Kidney epithelial cell (primary cell): ENCODE results near the gene MFRP. TPM values are rescaled to one million over a fixed set of nuclear protein-coding genes. Genes with fewer than 3 reads are reported as not detected.

Experiments used
- DNase-seq: peaks from one replicate; pipeline ENCODE4 v3.0.0-alpha.2; 2010; ENCODE audit warnings: low read depth
- H3K27me3 ChIP-seq: 2 replicates; pipeline ENCODE4 v1.6.0; 2011; ENCODE audit warnings: low read length; ENCODE audit not compliant: control insufficient read depth, insufficient read depth
- H3K36me3 ChIP-seq: 2 replicates; pipeline ENCODE4 v1.5.1; 2011; ENCODE audit warnings: low read length; ENCODE audit not compliant: control insufficient read depth, insufficient read depth
- H3K4me3 ChIP-seq: 2 replicates; pipeline ENCODE4 v1.5.1; 2011; ENCODE audit warnings: low read depth, mild to moderate bottlenecking, control low read depth, low read length
- CTCF ChIP-seq: IDR thresholded peaks from 2 replicates; pipeline ENCODE4 v1.5.1; 2011; ENCODE audit warnings: mild to moderate bottlenecking, moderate library complexity, low read length, control low read depth, inconsistent platforms; ENCODE audit not compliant: insufficient read depth, poor library complexity, severe bottlenecking
- total RNA-seq: library from RNA; depleted of rRNA; stranded (reverse); fragments of >200 nt; gene quantifications from 2 replicates; pipeline ENCODE4 v1.2.3, GENCODE V29; 2015

The MFRP gene
- total RNA-seq, 1 donor from 2014 or later = not detected

- DNase-seq = peak; percentile 78
- H3K27me3 ChIP-seq = peaks cover 6% of the 10 kb centered on the region
- H3K36me3 ChIP-seq = no peaks in the 10 kb centered on the region
- no peak overlapping the region for H3K4me3 ChIP-seq
- TF ChIP-seq CTCF = no peak
These were observed 14.7 kb upstream of the MFRP start for GRCh38 chr11:119361056-119361787.

- peaks cover 5% of the 10 kb centered on the region for H3K27me3 ChIP-seq
- TF ChIP-seq CTCF = no peak
- H3K36me3 ChIP-seq = no peaks in the 10 kb centered on the region
- no peak overlapping the region for H3K4me3 ChIP-seq
- DNase-seq = no peak
These were observed 13.1 kb upstream of the MFRP start for GRCh38 chr11:119359365-119360214.

- no peak for TF ChIP-seq CTCF
- no peaks in the 10 kb centered on the region for H3K27me3 ChIP-seq
- H3K4me3 ChIP-seq = peak overlapping the region; percentile 32
- no peaks in the 10 kb centered on the region for H3K36me3 ChIP-seq
- DNase-seq = no peak
These were observed 10.6 kb upstream of the MFRP start for GRCh38 chr11:119357074-119357473.

GRCh38 chr11:119356349-119357031, 10.0 kb upstream of the MFRP start:
- TF ChIP-seq CTCF = peak; percentile 81
- DNase-seq = no peak
- H3K27me3 ChIP-seq = no peaks in the 10 kb centered on the region
- peak overlapping the region; percentile 32 for H3K4me3 ChIP-seq
- H3K36me3 ChIP-seq = no peaks in the 10 kb centered on the region

- H3K36me3 ChIP-seq = no peaks in the 10 kb centered on the region
- no peak overlapping the region for H3K4me3 ChIP-seq
- H3K27me3 ChIP-seq = peaks cover 2% of the 10 kb centered on the region
- DNase-seq = no peak
- no peak for TF ChIP-seq CTCF
These were observed 8.8 kb upstream of the MFRP start for GRCh38 chr11:119355091-119355843.
